Inflammatory macrophage treated with lipopolysaccharide for 1 hour (primary cell): ENCODE results near the gene FAM110A.
"Not testable (repeated sequence)": the region's sequence is repeated elsewhere in the genome, so short reads cannot be mapped to it uniquely, and the experiment has no call there.

Experiments used
- DNase-seq, 2 donors: peaks; one replicate each; pipeline ENCODE4 v3.0.0-alpha.2; 2020 to 2022

FAM110A gene

DNA sequence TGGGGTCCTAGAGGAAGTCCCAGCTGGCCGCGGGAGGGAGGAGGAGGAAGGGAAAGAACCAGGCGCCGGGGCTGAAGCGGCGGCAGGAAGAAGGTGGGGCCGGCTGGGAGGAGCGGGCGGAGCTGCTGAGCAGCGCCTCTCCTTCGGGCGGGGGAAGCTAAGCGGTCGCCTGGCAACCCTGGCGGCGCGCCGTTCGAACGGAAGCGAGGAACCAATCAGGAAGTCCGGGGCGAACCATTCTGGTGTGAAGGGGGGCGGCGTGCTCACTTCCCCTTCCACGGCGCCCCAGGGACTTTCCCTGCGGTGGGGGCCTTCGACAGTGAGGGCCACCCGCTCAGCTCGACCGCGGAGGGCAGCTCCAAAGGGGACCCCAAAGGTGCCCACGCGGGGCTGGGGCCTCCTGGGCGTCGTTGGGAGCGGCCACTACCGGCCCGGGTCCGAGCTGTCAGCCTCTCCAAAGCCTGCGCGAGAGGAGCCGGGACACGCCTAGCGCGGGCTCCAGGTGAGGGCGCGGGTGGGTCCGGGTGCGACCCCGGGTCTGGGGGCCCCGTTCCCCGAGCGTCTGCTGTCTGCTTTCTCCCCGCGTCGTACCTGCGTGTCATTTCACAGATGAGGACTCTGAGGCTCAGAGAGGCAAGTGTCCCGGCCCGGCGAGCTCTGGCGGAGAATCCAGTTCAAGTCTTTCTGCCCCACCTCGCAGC, at the start of gene FAM110A:
TSS of gene FAM110A (plus strand) at position 266 of the 701 bp plus-strand sequence. CDS start 11,090 bp downstream, outside the sequence.
- peak; percentile 95 to 99 for DNase-seq

DNA sequence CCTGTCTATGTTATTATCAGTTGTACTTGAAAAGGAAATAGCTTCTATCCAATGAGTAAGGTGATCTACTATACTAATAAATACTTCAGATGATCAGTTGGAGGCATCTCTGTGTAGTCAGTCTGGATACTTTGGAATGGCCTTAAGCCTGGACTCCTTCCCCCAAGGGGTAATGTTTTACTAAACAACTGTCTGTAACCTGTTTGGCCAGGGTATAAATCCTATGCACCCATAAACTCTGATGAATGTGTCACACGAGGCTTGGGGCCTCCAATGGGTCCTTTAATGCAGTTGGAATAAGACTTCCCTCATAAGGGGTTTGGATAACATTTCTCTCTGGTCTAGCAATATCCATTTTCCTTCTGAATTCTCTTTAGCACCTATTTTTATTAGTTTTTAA, 45.7 kb upstream of the FAM110A start:
- no peak for DNase-seq

DNA sequence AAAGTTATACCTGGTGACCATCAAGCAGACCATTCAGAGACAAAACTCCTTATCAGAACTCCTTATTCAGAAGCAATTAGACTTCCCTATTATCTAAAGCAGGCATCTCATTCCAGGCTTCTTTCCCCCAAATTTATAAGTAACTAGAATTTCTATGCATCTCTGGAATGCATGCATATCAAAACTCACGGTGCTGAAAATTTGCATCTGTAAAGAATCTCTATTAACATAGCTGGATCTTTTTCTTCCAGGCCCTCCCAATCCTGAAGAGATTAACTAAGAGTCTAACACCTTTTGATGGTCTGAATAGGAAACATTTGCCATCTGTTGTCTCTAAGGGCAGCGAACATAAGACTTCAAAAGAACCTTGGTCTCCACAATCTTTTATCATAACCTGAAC, 42.5 kb upstream of the FAM110A start:
- no peak for DNase-seq

DNA sequence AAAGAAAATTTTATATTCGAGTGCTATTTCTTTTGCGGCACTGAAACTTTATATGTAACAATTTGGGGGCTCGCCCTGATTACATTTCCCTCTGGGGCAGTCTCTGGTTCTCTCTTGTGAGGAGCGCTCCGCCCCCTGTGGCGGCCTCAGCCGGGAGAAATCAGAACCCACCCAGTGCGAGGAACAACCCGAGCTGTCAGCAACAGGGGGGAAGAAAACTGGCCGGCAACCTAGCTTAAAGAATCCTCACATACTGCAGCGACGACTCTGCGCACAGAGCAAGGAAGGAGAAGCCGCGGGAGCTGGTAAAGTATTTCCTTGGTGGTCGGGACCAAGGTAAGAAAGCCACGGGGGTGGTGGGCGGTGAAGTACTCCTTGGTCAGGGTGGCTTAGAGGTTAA, 41.3 kb upstream of the FAM110A start:
- DNase-seq = no peak

DNA sequence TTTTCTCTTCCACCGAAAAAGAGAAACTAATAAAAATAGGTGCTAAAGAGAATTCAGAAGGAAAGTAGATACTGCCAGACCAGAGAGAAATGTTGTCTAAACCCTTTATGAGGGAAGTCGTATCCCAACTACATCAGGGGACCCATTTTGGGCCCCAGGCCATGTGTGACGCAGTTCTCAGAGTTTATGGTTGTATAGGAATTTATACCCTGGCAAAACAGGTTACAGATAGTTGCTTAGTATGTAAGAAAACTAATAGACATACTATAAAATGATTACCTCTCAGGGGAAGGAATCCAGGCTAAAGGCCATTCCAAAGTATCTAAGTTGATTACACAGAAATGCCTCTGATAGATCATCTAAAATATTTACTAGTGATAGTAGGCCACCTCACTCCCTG, 36.6 kb upstream of the FAM110A start:
- no peak for DNase-seq

DNA sequence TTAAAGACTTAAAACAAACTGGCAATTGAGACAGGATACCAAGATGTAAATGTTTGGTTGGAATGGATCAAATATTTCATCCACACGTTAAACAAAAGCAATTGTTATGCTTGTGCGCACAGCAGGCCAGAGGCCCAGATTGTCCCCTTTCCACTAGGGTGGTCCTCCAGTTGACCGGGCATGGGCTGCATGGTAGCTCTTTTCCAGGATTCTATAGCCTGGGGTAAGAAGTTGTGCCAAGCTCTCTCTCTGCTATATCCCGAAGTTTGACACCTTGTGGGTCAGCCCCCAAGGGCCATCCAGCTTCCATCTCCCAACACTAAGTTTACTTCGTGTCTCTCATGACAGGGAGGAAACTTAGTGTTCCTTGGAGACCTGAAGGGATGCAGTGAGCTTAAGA, 34.8 kb upstream of the FAM110A start:
- DNase-seq = not testable (repeated sequence)

DNA sequence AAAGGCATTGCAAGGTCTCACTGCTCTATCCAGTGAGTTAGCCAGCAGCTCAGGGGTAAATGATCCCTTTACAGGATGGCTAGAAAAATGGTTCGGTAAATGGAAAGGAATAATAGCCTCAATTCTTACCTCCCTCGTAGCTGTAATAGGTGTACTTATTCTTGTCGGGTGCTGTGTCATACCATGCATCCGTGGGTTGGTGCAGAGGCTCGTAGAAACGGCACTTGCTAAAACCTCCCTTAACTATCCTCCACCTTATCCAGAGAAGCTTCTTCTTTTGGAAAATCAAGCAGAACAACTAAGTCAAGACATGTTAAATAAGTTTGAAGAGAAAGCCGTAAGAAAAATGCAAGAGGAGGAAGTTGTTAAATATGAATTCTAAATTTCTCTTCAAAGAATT, 33.5 kb upstream of the FAM110A start:
- not testable (repeated sequence) for DNase-seq

DNA sequence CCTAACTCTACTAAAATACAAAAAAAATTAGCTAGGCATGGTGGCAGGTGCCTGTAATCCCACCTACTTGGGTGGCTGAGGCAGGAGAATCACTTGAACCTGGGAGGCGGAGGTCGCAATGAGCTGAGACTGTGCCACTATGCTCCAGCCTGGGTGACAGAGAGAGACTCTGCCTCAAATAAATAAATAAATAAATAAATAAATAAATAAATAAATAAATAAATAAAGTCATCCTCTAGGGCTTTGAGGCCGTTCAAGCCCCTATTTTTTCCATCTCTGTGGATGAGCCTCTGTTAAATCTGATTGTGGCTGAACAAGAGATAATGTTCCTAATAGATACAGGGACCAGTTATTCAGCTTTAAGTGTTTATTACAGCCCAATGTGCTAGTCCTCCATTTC, 31.8 kb upstream of the FAM110A start:
- no peak for DNase-seq

DNA sequence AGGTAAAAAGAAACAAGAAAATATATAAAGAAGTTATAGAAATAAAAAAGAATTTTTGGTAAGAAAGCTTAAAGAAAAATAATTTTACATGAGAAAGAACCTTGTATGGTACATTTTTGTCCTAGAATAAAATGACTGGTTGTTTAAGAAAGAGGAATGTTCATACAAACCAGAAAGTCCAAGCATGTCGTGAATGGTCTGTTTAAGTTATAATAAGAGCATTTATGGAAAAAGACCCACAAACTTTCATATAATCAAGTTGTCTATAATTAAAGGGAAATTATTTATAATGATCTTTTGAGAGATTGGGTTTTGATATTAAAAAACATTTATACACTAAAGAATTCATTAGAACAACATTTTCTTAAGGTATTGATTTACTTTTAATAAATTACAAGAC, 27.8 kb upstream of the FAM110A start:
- no peak for DNase-seq

DNA sequence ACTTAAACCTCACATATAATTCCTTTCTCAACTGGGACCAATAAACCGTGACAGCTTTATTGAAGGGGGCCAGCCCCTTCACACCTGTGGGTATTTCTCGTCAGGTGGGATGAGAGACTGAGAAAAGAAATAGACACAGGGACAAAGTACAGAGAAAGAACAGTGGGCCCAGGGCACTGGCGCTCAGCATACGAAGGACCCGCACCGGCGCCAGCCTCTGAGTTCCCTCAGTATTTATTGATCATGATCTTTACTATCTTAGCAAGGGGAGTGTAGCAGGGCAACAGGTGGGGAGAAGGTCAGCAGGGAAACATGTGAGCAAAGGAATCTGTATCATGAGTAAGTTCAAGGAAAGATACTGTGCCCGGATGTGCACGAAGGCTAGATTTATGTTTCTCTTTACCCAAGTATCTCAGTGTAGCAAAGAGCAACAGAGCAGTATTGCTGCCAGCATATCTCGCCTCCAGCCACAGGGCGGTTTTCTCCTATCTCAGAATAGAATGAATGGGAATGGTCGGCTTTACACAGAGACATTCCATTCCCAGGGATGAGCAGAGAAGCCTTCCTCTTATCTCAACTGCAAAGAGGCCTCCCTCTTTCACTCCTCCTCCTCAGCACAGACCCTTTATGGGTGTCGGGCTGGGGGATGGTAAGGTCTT, 21.6 kb upstream of the FAM110A start:
- not testable (repeated sequence) for DNase-seq

DNA sequence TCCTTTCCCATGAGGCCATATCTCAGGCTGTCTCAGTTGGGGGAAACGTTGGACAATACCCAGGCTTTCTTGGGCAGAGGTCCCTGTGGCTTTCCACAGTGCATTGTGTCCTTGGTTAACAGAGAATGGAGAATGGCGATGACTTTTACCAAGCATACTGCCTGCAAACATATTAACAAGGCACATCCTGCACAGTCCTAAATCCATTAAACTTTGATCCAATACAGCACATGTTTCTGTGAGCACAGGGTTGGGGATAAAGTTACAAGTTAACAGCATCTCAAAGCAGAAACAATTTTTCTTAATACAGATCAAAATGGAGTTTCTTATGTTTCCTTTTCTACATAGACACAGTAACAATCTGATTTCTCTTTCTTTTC, 21.1 kb upstream of the FAM110A start:
- DNase-seq = not testable (repeated sequence)

DNA sequence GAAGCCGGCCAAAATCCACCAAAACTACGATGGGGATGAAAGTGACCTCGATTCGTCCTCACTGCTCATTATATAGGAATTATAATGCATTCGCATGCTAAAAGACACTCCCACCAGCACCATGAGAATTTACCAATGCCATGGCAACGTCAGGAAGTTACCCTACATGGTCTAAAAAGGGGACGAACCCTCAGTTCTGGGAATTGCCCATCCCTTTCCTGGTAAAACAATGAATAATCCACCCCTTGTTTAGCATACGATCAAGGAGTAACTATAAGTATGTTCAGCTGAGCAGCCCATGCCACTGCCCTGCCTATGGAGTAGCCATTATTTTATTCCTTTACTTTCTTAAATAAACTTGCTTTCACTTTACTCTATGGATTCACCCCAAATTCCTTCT, 20.1 kb upstream of the FAM110A start:
- DNase-seq = no peak

DNA sequence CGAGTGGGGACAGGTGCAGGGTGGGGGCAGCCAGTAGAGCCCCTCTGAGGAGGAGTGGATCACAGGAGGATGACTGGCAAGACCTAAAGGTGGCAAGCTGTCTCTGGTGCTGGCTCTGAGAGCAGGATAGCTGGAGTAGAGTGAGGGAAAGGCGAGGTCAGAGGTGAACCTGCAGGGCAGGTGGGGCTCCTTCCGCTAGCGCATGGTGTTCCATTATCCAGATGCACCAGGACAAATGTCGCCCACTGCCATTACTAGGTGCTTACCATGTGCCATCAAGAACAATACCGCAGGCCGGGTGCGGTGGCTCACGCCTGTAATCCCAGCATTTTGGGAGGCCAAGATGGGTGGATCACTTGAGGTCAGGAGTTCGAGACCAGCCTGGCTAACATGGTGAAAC, 18.3 kb upstream of the FAM110A start:
- no peak for DNase-seq

DNA sequence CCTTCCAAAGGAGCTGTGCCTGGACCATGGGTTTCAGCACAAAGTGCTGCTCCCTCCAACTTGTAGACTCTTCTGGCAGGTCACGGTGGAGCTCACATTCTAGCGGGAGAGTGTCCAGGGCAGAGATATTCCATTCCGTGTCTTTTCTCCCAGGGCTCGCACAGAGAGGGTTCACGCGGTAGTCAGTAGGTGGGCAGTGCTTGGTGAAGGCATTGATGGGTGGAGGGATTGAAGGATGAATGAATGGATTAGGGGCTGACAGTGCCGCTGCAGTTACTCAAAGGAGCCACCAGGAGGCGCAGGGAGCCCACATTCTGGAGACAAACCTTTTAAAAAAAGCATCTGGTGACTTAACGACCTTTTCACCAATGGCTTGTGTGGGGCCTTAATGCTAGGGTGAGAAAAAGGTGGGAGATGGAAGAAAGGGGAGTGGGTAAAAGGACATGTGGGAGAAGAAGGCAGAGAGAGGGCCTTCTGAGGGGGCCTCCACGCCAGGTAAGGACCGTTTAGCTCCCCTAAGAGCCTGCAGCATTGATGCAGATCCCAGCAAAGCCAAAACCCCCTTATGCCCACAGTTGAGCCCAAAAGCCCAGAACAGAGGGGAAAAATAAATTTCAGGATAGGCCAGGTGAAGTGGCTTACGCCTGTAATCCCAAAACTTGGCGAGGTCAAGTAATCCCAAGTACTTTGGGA, 17.5 kb upstream of the FAM110A start:
- DNase-seq = peak; percentile 27 to 82

DNA sequence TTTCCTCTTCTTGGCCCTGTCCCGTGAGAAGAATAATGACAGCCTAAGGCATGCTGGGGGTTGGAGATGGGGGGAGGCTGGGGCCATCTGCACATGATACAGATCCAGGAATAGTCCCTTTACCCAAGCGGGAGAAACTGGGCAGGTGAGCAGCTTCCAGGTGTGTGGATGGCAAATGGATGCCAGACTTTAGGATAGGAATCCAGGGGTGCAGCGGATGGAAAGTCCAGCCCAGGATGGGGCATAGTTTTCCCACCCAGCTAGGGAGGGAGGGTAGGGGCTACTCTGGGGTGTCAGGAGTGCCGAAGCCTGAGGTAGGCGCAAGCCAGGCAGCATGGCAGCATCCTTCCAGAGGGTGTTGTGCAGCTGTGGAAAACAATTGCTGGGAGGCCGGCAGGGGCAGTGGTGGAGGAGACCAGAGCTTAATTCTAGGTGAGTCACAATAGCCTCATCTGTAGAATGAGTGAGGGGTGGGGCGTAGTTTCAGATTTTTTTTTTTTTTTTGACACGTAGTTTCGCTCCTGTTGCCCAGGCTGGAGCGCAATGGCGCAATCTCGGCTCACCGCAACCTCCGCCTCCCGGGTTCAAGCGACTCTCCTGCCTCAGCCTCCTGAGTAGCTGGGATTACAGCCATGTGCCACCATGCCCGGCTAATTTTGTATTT, 15.4 kb upstream of the FAM110A start:
- no peak for DNase-seq

DNA sequence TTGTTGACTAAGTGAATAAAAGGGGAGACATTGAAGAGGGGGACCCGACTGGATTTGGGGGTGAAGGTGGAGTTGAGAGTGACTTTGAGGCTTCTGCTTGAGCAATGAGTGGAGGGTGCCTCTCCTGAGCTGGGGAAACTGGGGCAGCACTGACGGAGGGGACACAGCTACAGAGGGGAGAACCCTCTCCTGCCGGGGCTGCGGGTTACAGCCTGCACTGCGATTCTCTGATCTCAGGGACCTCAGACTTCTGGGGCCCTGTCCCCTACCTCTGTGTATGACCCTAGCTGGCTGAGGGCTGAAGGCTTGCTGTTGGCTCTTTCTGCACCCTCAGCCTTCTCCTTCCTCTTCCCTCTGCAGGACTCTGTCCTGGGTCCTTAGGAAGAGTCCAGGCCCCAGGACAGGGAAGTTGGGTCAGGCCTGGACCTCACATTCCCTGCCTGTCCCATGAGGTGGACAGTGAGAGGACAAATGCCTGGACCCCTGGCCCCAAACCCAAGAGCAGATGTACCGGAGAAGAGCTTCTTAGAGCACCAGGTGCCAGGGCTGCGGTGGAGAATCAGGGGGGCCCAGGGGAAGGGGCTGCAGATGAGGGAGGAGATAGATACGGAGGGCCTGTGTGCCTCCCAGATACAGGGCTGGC, 13.7 kb upstream of the FAM110A start:
- DNase-seq = no peak

DNA sequence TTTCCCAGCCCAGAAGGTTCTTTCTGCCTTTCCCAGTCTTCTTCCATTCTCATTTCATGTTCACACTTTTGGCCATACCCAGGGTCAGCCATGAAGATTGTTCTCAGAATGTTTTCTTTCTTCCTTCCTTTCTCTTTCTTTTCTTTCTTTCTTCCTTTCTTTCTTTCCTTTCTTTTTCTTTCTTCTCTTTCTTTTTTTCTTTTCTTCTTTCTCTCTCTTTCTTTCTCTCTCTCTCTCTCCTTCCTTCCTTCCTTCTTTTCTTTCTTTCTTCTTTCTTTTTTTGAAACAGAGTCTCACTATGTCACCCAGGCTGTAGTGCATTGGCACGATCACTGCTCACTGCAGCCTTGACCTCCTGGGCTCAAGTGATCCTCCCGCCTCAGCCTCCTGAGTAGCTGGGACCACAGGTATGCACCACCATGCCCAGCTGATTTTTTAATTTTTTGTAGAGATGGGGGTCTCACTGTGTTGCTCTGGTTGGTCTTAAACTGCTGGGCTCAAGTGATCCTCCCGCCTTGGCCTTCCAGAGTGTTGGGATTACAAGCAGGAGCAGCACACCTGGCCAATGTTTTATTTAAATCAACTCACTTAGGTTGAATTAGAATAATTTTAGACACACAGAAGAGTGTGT, 13.1 kb upstream of the FAM110A start:
- no peak for DNase-seq

DNA sequence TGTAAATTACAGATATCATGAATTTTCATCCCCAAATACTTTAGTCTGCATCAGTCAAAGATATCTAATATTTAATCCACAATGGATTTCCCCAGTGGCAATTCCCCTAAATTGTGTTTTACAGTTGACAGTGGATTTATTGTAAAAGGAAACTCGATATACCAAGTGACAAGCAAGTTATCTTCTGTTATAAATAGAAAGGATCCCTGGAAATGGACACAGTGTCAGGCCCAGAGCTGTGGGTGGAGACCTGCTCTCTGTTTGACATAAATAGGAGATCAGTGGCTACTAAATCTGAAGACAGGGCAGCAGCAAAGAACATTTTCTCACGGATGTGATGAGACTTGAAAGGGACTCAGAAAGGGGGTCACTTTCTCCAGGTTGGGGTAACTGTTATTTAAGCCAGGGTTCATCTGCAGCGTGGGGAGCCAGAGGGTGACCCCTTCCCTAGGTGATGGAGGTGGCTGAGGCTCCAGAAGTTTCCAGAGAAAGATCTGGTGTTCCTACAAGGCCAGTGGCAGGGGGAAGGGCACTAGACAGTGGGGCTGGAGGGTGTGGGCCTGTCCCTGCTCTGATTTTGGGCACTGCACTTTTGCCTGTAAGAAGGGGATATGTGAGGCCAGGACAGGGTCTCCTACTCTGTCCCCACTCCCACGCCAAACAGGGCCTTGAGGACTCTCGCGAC, 12.3 kb upstream of the FAM110A start:
- no peak for DNase-seq

DNA sequence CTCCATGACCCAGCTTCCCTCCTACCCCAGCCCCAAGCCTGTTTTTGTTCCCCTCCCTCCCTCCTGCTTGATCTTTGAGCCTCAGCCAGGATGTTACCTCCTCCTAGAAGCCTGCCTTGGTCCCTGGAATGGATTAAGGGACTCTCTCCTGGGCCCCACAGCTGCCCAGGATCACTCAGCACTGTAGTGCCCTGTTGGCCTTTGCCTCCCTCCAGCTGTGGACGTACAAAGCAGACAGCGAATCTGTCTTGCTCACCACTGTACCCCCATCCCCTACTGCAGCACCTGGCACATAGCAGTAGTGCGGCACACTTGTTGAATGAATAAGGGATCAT, 11.8 kb upstream of the FAM110A start:
- no peak for DNase-seq

DNA sequence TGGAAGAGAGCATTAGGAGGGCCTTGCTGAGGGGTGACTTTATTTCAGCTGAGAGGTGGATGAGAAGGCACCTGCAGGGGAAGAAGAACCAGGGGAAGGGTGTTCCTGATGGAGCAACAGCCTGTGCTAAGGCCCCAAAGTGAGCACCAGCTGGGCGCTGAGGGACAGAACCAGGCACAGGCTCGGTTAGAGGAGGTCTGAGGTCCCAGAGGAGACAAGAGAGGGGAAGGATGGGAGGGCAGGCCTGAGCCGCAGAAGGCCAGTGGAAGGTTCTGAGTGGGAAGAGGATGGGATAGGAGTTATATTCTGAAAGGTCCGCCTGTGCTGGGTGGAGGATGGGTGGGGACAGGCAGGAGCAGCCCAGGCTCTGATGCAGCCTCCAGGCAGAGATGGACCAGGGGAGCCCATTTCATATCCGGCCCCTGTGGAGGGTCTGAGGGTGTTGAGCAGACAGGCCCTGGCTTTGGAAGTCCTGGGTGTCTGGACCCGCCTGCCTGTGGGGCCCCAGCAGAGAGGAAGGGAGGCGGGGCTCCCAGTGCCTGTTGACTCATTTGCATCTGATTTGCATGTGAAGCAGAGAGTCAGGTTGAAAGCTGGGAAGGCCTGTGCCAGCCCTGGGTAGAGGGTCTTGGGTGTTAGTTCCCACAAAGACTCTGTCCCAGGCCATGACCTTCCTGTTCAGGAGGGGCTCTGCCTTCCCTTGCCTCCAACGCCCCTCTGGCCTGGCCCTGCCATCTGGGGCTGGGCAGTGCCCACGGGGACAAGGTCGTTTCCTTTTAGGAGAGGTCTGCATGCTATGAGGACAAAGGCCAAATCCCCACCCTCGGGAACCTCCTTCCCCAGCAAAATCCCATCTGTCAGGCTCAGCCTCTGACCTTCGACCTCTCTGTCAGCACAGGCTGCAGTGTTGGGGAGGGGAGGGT, 10.6 kb upstream of the FAM110A start:
- no peak for DNase-seq

DNA sequence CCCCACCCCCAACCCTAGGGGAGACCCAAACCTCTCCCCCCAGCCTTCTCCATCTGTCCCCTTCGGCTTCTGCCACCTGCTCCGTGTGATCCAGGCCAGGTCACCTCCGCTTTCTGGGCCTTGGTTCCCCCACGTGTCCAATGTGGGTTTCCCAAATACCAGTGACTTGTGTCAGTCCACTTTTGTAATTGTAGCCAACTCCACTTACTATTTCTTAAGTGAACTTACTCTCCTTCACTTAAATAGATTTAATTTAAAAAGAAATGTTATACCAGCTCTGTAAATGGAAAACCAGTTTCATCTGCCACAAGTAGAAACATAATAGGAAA, 10.0 kb upstream of the FAM110A start:
- no peak for DNase-seq
